HEK293 (cell line): ENCODE results near the gene DPH7.
"Not testable (repeated sequence)": the region's sequence is repeated elsewhere in the genome, so short reads cannot be mapped to it uniquely, and the experiment has no call there.

ENCODE experiments used
- CTCF ChIA-PET: fragments of 350-600 bp; formaldehyde crosslinking; extraction: SDS; loops from one replicate; lab custom pipeline; 2021; ENCODE audit warnings: antibody characterized with exemption; lab: Yijun Ruan, JAX
- POLR2A ChIA-PET: fragments of 300-600 bp; formaldehyde crosslinking; extraction: SDS; loops from one replicate; lab custom pipeline; 2020; ENCODE audit warnings: antibody characterized with exemption, inconsistent platforms; lab: Yijun Ruan, JAX
- H3K27ac ChIP-seq: fragments of 200-500 bp; sonication (Bioruptor generic); 2 replicates; pipeline ENCODE4 v1.5.1; 2014; ENCODE audit warnings: low read depth, low read length, control low read depth, inconsistent platforms; ENCODE audit errors: extremely low read depth
- H3K36me3 ChIP-seq, 2 experiments: fragments of 200-500 bp in 1 of 2; sonication (Bioruptor generic) in 1 of 2; 1 replicate in 1 of 2; 2 replicates in 1 of 2; pipeline ENCODE4 v1.5.1; 2014 to 2017; ENCODE audit warnings: inconsistent platforms in 2 of 2, low read length in 2 of 2; ENCODE audit not compliant: control insufficient read depth in 2 of 2, insufficient read depth in 1 of 2
- H3K4me1 ChIP-seq: fragments of 200-500 bp; sonication (Bioruptor generic); 2 replicates; pipeline ENCODE4 v1.5.1; 2014; ENCODE audit warnings: mild to moderate bottlenecking, low read length, inconsistent platforms; ENCODE audit not compliant: control insufficient read depth, insufficient read depth
- H3K4me3 ChIP-seq: 2 replicates; pipeline ENCODE4 v1.5.1; 2011; ENCODE audit warnings: low read depth, mild to moderate bottlenecking, control low read depth, low read length, moderate library complexity
- H3K9me3 ChIP-seq: fragments of 200-500 bp; sonication (Bioruptor generic); 2 replicates; pipeline ENCODE4 v1.5.1; 2014; ENCODE audit warnings: low read depth, low read length, inconsistent platforms; ENCODE audit not compliant: control insufficient read depth, insufficient read depth
- HOXD13 ChIP-seq: sonication (generic); formaldehyde crosslinking; IDR thresholded peaks from 2 replicates; pipeline ENCODE4 v1.8.0; 2022; ENCODE audit warnings: missing genetic modification reagents, borderline replicate concordance
- KLF7 ChIP-seq: fragments of 450-650 bp; formaldehyde crosslinking; IDR thresholded peaks from 2 replicates; pipeline ENCODE4 v1.5.1; 2016; ENCODE audit warnings: missing biosample characterization, missing genetic modification characterization, borderline replicate concordance
- SCRT1 ChIP-seq: fragments of 450-650 bp; formaldehyde crosslinking; IDR thresholded peaks from 2 replicates; pipeline ENCODE4 v1.5.1; 2016; ENCODE audit warnings: missing biosample characterization, missing genetic modification characterization, borderline replicate concordance
- ZEB2 ChIP-seq: fragments of 450-650 bp; formaldehyde crosslinking; IDR thresholded peaks from 2 replicates; pipeline ENCODE4 v1.5.1; 2016; ENCODE audit warnings: missing biosample characterization, missing genetic modification characterization
- ZFHX2 ChIP-seq: fragments of 450-650 bp; formaldehyde crosslinking; conservative IDR thresholded peaks from 2 replicates; pipeline ENCODE4 v1.5.1; 2016; ENCODE audit warnings: missing biosample characterization, missing genetic modification characterization
- ZNF114 ChIP-seq: fragments of 450-650 bp; formaldehyde crosslinking; IDR thresholded peaks from 2 replicates; pipeline ENCODE4 v1.5.0; 2017; ENCODE audit warnings: missing biosample characterization, missing genetic modification characterization
- ZNF133 ChIP-seq: fragments of 450-650 bp; formaldehyde crosslinking; IDR thresholded peaks from 2 replicates; pipeline ENCODE4 v1.5.1; 2016; ENCODE audit warnings: missing biosample characterization, missing genetic modification characterization
- ZNF174 ChIP-seq: fragments of 450-650 bp; formaldehyde crosslinking; IDR thresholded peaks from 2 replicates; pipeline ENCODE4 v1.5.0; 2017; ENCODE audit warnings: missing biosample characterization, mild to moderate bottlenecking, missing genetic modification characterization
- ZNF202 ChIP-seq: fragments of 450-650 bp; formaldehyde crosslinking; IDR thresholded peaks from 2 replicates; pipeline ENCODE4 v1.5.1; 2016; ENCODE audit warnings: missing biosample characterization, missing genetic modification characterization, borderline replicate concordance
- ZNF223 ChIP-seq: fragments of 450-650 bp; formaldehyde crosslinking; IDR thresholded peaks from 2 replicates; pipeline ENCODE4 v1.5.1; 2016; ENCODE audit warnings: missing biosample characterization, missing genetic modification characterization
- ZNF239 ChIP-seq: fragments of 450-650 bp; formaldehyde crosslinking; IDR thresholded peaks from 2 replicates; pipeline ENCODE4 v1.5.1; 2016; ENCODE audit warnings: missing biosample characterization, missing genetic modification characterization
- ZNF324 ChIP-seq: fragments of 450-650 bp; formaldehyde crosslinking; IDR thresholded peaks from 2 replicates; pipeline ENCODE4 v1.5.1; 2016; ENCODE audit warnings: missing biosample characterization, missing genetic modification characterization
- ZNF335 ChIP-seq: fragments of 450-650 bp; formaldehyde crosslinking; conservative IDR thresholded peaks from 2 replicates; pipeline ENCODE4 v1.5.1; 2016; ENCODE audit warnings: missing biosample characterization, missing genetic modification characterization
- ZNF514 ChIP-seq: fragments of 450-650 bp; formaldehyde crosslinking; IDR thresholded peaks from 2 replicates; pipeline ENCODE4 v1.5.1; 2016; ENCODE audit warnings: missing biosample characterization, missing genetic modification characterization
- ZNF558 ChIP-seq: fragments of 450-650 bp; formaldehyde crosslinking; IDR thresholded peaks from 2 replicates; pipeline ENCODE4 v1.5.1; 2016; ENCODE audit warnings: missing biosample characterization, missing genetic modification characterization
- ZNF654 ChIP-seq: fragments of 450-650 bp; formaldehyde crosslinking; IDR thresholded peaks from 2 replicates; pipeline ENCODE4 v1.5.1; 2016; ENCODE audit warnings: low read depth, missing biosample characterization, missing genetic modification characterization
- ZNF843 ChIP-seq: fragments of 450-650 bp; formaldehyde crosslinking; IDR thresholded peaks from 2 replicates; pipeline ENCODE4 v1.5.1; 2016; ENCODE audit warnings: missing biosample characterization, missing genetic modification characterization
- TF ChIP-seq, protein P1 (sequence below): fragments of 450-650 bp; formaldehyde crosslinking; IDR thresholded peaks from 2 replicates; pipeline ENCODE4 v1.5.1; 2016; ENCODE audit warnings: missing biosample characterization, missing genetic modification characterization
- TF ChIP-seq, protein P2 (sequence below): fragments of 450-650 bp; formaldehyde crosslinking; IDR thresholded peaks from 2 replicates; pipeline ENCODE4 v1.5.1; 2016; ENCODE audit warnings: missing biosample characterization, missing genetic modification characterization
- TF ChIP-seq, protein P3 (sequence below): fragments of 450-650 bp; formaldehyde crosslinking; IDR thresholded peaks from 2 replicates; pipeline ENCODE4 v1.5.1; 2017; ENCODE audit warnings: missing biosample characterization, missing genetic modification characterization
- TF ChIP-seq, protein P4 (sequence below): fragments of 450-650 bp; formaldehyde crosslinking; IDR thresholded peaks from 2 replicates; pipeline ENCODE4 v1.5.1; 2016; ENCODE audit warnings: missing biosample characterization, missing genetic modification characterization
- TF ChIP-seq, protein P5 (sequence below): fragments of 450-650 bp; formaldehyde crosslinking; IDR thresholded peaks from 2 replicates; pipeline ENCODE4 v1.5.1; 2016; ENCODE audit warnings: missing biosample characterization, missing genetic modification characterization
- TF ChIP-seq, protein P6 (sequence below): fragments of 450-650 bp; formaldehyde crosslinking; IDR thresholded peaks from 2 replicates; pipeline ENCODE4 v1.5.1; 2016; ENCODE audit warnings: missing biosample characterization, missing genetic modification characterization, low read depth

DPH7 gene

GRCh38 chr9:137534256-137535119, 44.2 kb downstream of the DPH7 start (continued):
- TF ChIP-seq, protein P1, sequence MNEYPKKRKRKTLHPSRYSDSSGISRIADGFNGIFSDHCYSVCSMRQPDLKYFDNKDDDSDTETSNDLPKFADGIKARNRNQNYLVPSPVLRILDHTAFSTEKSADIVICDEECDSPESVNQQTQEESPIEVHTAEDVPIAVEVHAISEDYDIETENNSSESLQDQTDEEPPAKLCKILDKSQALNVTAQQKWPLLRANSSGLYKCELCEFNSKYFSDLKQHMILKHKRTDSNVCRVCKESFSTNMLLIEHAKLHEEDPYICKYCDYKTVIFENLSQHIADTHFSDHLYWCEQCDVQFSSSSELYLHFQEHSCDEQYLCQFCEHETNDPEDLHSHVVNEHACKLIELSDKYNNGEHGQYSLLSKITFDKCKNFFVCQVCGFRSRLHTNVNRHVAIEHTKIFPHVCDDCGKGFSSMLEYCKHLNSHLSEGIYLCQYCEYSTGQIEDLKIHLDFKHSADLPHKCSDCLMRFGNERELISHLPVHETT (tag by site-specific recombination) = no peak
- TF ChIP-seq HOXD13 (CRISPR knock-in tag) = no peak
- TF ChIP-seq ZNF558 (tag by site-specific recombination) = no peak
- TF ChIP-seq, protein P2, sequence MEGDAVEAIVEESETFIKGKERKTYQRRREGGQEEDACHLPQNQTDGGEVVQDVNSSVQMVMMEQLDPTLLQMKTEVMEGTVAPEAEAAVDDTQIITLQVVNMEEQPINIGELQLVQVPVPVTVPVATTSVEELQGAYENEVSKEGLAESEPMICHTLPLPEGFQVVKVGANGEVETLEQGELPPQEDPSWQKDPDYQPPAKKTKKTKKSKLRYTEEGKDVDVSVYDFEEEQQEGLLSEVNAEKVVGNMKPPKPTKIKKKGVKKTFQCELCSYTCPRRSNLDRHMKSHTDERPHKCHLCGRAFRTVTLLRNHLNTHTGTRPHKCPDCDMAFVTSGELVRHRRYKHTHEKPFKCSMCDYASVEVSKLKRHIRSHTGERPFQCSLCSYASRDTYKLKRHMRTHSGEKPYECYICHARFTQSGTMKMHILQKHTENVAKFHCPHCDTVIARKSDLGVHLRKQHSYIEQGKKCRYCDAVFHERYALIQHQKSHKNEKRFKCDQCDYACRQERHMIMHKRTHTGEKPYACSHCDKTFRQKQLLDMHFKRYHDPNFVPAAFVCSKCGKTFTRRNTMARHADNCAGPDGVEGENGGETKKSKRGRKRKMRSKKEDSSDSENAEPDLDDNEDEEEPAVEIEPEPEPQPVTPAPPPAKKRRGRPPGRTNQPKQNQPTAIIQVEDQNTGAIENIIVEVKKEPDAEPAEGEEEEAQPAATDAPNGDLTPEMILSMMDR (tag by site-specific recombination) = peak; percentile 78
- TF ChIP-seq, protein P3, sequence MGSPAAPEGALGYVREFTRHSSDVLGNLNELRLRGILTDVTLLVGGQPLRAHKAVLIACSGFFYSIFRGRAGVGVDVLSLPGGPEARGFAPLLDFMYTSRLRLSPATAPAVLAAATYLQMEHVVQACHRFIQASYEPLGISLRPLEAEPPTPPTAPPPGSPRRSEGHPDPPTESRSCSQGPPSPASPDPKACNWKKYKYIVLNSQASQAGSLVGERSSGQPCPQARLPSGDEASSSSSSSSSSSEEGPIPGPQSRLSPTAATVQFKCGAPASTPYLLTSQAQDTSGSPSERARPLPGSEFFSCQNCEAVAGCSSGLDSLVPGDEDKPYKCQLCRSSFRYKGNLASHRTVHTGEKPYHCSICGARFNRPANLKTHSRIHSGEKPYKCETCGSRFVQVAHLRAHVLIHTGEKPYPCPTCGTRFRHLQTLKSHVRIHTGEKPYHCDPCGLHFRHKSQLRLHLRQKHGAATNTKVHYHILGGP (tag by site-specific recombination) = no peak
- no peak for TF ChIP-seq ZNF133 (tag by site-specific recombination)
- no peak for TF ChIP-seq ZNF174 (tag by site-specific recombination)
- TF ChIP-seq ZNF324 (tag by site-specific recombination) = 0 out of 2 replicates have a peak, but pooled peaks have one; percentile 33
- no peak for TF ChIP-seq ZEB2 (tag by site-specific recombination)
- TF ChIP-seq ZNF239 = no peak
- TF ChIP-seq ZNF202 (tag by site-specific recombination) = no peak
- no peak for TF ChIP-seq ZNF514 (tag by site-specific recombination)
- no peak for TF ChIP-seq ZNF843
- TF ChIP-seq ZFHX2 (tag by site-specific recombination) = no peak
- TF ChIP-seq, protein P4, sequence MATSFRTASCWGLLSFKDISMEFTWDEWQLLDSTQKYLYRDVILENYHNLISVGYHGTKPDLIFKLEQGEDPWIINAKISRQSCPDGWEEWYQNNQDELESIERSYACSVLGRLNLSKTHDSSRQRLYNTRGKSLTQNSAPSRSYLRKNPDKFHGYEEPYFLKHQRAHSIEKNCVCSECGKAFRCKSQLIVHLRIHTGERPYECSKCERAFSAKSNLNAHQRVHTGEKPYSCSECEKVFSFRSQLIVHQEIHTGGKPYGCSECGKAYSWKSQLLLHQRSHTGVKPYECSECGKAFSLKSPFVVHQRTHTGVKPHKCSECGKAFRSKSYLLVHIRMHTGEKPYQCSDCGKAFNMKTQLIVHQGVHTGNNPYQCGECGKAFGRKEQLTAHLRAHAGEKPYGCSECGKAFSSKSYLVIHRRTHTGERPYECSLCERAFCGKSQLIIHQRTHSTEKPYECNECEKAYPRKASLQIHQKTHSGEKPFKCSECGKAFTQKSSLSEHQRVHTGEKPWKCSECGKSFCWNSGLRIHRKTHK (tag by site-specific recombination) = no peak
- peak; percentile 37; the same call in 1 of the 2 replicates for TF ChIP-seq SCRT1
- TF ChIP-seq, protein P5, sequence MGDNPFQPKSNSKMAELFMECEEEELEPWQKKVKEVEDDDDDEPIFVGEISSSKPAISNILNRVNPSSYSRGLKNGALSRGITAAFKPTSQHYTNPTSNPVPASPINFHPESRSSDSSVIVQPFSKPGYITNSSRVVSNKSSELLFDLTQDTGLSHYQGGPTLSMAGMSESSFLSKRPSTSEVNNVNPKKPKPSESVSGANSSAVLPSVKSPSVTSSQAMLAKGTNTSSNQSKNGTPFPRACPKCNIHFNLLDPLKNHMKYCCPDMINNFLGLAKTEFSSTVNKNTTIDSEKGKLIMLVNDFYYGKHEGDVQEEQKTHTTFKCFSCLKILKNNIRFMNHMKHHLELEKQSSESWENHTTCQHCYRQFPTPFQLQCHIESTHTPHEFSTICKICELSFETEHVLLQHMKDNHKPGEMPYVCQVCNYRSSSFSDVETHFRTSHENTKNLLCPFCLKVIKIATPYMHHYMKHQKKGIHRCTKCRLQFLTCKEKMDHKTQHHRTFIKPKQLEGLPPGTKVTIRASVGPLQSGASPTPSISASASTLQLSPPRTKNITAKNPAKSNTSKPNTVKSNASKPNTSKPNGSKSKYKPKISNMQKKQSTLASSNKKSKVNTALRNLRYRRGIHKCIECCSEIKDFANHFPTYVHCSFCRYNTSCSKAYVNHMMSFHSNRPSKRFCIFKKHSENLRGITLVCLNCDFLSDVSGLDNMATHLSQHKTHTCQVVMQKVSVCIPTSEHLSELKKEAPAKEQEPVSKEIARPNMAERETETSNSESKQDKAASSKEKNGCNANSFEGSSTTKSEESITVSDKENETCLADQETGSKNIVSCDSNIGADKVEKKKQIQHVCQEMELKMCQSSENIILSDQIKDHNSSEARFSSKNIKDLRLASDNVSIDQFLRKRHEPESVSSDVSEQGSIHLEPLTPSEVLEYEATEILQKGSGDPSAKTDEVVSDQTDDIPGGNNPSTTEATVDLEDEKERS (tag by site-specific recombination) = no peak
- TF ChIP-seq ZNF654 = peak; percentile 54
- TF ChIP-seq ZNF223 (tag by site-specific recombination) = no peak
- TF ChIP-seq ZNF114 (tag by site-specific recombination) = no peak
- TF ChIP-seq ZNF335 (tag by site-specific recombination) = peak; percentile 44
- TF ChIP-seq KLF7 (tag by site-specific recombination) = no peak
- TF ChIP-seq, protein P6, sequence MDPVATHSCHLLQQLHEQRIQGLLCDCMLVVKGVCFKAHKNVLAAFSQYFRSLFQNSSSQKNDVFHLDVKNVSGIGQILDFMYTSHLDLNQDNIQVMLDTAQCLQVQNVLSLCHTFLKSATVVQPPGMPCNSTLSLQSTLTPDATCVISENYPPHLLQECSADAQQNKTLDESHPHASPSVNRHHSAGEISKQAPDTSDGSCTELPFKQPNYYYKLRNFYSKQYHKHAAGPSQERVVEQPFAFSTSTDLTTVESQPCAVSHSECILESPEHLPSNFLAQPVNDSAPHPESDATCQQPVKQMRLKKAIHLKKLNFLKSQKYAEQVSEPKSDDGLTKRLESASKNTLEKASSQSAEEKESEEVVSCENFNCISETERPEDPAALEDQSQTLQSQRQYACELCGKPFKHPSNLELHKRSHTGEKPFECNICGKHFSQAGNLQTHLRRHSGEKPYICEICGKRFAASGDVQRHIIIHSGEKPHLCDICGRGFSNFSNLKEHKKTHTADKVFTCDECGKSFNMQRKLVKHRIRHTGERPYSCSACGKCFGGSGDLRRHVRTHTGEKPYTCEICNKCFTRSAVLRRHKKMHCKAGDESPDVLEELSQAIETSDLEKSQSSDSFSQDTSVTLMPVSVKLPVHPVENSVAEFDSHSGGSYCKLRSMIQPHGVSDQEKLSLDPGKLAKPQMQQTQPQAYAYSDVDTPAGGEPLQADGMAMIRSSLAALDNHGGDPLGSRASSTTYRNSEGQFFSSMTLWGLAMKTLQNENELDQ (tag by site-specific recombination) = no peak

DNA sequence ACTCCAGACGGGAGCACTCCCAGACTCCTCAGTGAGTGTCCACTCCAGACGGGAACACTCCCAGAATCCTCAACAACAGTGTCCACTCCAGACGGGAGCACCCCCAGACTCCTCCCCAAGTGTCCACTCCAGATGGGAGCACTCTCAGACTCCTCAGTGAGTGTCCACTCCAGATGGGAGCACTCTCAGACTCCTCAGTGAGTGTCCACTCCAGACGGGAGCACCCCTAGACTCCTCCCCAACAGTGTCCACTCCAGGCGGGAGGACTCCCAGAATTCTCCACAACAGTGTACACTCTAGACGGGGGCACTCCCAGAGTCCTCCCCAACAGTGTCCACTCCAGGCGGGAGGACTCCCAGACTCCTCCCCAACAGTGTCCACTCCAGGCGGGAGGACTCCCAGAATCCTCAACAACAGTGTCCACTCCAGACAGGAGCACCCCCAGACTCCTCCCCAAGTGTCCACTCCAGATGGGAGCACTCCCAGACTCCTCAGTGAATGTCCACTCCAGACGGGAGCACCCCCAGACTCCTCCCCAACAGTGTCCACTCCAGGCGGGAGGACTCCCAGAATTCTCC, 45.7 kb downstream of the DPH7 start:
- H3K4me3 ChIP-seq, H3K9me3 ChIP-seq, POLR2A ChIA-PET, H3K4me1 ChIP-seq, H3K36me3 ChIP-seq, H3K27ac ChIP-seq: not testable (repeated sequence)
- CTCF ChIA-PET = interaction anchor here (1.0 to 2.6 kb wide), 3 partner anchors 11 to 246 kb away, joined by 3 to 9 read pairs (median 3); no protein-coding TSS in a partner anchor
